ENCODE measurements around the gene KMT2C.
"Not testable (repeated sequence)": the region's sequence is repeated elsewhere in the genome, so short reads cannot be mapped to it uniquely, and the experiment has no call there.

Gene KMT2C

DNA sequence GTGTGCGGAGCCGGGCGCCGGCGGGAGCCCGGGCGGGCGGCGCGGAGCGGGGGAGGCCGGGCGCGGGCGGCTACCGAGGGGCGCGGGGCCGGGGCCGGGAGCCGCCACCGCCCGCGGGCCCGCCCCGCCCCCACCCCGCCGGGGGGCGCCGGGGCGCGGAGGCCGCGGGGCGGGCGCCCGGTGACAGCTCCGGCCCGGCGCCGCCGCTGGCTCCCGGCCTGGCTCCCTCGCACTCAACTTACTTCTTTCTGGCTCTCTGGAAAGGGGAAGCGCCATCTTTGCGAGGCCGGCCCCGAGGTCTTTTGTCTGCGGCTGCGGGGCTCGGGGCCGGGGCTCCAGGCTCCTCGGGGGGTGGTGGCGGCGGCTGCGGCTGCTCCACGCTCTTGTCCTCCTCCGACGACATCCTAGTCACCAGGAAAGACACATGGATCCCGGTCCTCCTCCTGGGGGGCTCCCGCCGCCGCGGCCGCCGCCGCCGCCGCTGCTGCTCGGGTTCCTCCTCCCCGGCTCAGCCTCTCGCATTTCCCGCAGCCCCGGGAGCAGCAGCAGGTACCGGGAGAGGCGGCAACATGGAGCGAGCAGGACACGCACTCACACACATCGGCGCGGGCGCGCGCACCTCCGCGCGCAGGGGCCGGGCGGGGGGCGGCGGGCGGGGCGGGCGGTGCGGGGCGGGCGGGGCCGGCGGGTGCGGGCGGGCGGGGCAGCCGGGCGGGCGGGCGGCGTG, at the start of gene KMT2C:
Gene KMT2C, minus strand, starts transcription at position 620 of the 727 bp plus-strand sequence. Its CDS starts 217 bp downstream, at position 403.
- peak; percentile 37 to 92 (median 52) for DNase-seq
- intact Hi-C loops (cut with DNase I), result loop anchor here (1.0 kb wide), 1 partner anchor 29 kb away; no protein-coding TSS in a partner anchor

DNA sequence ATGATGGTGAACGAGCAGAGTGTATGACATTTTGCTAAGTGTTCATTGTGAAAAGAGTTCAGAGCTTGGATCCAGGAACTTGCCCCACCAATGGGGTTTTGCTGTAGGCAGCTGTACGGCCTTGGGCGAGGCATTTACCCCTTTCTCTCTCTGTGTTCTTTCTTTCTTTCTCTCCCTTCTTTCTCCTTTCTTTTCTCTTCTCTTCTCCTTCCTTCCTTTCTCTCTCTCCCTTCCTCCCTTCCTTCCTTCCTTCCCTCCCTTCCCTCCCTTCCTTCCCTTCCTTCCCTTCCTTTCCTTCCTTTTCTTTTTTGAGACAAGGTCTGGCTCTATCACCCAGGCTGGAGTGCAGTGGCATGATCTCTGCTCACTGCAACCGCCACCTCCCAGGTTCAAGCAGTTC, 45.3 kb upstream of the KMT2C start:
- DNase-seq, result no peak
- intact Hi-C loops (cut with DNase I), result no loop called here

DNA sequence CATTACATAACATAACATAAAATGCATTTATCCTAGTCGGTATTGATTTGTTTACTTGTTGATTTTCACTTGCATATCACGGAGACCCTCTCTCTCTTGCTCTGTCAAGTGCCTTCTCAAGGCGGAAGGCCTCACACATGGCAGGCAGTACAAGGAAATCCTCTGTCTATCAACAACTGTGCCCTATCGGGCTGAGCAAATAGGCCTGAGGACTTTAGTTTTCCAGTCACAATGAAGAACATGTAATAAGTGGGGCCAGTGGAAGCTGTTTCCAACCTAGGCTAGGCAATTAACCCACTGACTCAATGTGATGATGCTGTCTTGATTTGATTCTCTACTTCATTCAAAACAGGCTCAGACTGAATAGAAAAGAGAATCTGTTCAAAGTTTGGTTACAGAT, 44.9 kb upstream of the KMT2C start:
- intact Hi-C loops (cut with DNase I), result no loop called here
- DNase-seq, result no peak

DNA sequence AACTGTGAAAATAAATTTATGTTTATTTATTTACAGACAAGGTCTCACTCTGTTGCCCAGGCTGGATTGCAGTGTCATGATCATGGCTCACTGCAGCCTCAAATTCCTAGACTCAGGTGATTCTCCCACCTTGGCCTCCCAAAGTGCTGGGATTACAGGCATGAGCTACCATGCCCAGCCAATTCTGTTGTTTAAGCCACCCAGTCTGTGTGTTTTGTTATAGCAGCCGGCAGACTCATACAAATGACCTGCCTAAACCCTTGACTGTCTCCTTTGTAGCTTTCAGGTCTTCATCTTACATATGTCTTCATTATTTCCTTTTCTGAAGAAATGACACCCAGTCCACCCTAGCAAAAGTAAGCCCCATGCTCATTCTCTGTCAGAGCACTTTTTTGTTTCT, 43.8 kb upstream of the KMT2C start:
- intact Hi-C loops (cut with DNase I), result no loop called here
- DNase-seq, result no peak

DNA sequence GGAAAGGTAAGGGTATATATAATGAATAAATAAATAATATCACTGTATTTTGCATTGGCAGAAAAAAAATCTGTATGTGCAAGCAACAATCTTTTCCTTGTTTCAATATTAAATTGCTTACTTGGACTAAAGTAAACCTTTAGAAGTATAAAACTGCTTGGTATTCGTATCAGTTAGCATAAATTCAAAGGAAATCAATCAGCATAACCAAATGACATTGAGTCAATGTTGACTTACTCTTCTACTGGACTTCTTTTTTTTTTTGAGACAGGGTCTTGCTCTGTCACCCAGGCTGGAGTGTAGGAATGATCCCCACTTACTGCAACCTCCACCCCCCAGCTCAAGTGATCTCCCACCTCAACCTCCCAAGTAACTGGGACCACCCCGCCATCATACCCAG, 42.3 kb upstream of the KMT2C start:
- intact Hi-C loops (cut with DNase I), result no loop called here
- no peak for DNase-seq

DNA sequence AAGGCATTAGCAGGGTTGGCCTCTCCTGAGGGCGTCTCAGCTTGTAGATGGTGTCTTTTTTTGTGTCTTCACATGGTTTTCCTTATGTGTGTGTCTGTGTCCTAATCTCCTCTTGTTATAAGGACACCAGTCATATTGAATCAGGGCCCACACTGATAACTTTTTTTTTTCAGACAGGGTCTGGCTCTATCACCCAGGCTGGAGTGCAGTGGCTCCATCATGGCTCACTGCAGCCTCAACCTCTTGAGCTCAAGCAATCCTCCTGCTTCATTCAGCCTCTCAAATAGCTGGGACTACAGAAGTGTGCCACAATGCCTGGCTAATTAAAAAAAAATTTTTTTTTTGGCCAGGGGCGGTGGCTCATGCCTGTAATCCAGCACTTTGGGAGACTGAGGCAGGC, 41.3 kb upstream of the KMT2C start:
- no peak for DNase-seq
- intact Hi-C loops (cut with DNase I), result no loop called here

DNA sequence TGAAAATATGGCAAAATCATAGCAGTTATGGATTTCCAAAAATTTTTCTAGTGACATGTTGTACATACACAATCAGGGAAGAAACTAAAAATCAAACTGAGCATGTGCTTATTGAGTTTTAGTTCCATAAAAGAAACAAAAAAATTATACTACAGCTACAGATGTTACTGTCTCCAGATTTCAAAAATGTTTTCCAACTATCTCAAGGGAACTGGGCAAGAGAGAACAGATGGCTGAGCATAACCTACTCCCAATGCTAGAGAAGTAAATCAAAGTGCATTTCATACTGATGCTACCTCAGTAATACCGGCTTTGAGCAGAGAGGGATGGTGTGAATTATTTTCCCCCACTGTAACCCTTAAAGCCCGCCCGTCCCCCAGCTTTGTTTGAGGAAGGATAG, 40.7 kb upstream of the KMT2C start:
- DNase-seq, result no peak
- intact Hi-C loops (cut with DNase I), result no loop called here

DNA sequence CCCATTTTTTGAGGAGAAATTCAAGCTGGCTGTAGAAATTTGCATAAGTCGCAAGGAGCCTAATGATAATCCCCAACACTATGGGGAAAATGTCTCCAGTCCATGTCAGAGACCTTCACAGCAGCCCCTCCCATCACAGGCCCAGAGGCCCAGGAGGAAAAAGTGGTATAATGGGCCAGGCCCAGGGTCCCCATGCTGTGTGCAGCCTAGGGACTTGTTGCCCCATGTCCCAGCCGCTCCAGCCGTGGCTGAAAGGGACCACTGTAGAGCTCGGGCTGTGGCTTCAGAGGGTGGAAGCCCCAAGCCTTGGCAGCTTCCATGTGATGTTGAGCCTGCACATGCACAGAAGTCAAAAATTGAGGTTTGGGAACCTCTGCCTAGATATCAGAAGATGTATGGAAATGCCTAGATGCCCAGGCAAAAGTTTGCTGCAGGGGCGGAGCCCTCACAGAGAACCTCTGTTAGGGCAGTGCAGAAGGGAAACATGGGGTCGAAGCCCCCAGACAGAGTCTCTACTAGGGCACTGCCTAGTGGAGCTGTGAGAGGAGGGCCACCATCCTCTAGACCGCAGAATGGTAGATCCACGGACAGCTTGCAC, 35.3 kb upstream of the KMT2C start:
- DNase-seq; intact Hi-C loops (cut with DNase I): not testable (repeated sequence)

DNA sequence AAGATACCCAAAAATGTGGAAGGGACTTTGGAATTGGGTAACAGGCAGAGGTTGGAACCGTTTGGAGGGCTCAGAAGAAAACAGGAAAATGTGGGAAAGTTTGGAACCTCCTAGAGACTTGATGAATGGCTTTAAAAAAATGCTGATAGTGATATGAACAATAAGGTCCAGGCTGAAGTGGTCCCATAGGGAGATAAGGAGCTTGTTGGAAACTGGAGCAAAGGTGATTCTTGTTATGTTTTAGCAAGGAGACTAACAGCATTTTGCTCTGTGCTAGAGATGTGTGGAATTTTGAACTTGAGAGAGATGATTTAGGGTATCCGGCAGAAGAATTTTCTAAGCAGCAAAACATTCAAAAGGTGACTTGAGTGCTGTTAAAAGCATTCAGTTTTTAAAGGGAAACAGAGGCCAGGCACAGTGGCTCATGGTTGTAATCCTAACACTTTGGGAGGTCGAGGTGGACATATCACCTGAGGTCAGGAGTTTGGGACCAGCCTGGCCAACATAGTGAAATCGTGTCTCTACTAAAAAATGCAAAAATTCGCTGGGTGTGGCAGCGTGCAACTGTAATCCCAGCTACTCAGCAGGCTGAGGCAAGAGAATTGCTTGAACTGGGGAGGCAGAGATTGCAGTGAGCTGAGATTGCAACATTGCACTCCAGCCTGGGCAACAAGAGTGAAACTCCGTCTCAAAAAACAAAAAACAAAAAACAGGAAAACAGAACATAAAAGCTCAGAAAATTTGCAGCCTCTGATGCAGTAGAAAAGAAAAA, 34.6 kb upstream of the KMT2C start:
- DNase-seq; intact Hi-C loops (cut with DNase I): not testable (repeated sequence)

DNA sequence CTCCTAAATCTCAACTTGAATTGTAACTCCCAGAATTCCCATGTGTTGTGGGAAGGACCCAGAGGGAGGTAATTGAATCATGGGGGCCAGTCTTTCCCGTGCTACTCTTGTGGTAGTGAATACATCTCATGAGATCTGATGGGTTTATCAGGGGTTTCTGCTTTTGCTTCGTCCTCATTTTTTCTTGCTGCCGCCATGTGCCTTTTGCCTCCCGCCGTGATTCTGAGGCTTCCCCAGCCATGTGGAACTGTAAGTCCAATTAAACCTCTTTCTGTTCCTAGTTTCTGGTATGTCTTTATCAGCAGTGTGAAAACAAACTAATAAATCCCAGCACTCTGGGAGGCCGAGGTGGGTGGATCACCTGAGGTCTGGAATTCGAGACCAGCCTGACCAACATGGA, 33.8 kb upstream of the KMT2C start:
- intact Hi-C loops (cut with DNase I); DNase-seq: not testable (repeated sequence)

DNA sequence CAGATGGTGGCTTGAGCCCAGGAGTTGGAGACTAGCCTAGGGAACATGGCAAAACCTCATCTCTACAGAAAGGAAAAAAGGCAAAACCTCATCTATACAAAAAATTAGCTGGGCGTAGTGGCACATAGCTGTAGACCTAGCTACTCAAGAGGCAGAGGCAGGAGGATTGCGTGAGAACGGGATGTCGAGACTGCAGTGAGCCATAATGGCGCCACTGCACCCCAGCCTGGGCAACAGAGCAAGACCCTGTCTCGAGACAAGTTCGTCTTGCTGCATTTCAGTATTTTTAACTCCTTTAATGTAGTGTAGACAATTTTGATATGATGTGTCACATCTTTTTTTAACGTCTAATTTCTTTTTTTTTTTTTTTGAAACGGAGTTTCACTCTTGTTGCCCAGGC, 31.4 kb upstream of the KMT2C start:
- DNase-seq, result peak in 1 of 10 donors; percentile 72
- intact Hi-C loops (cut with DNase I), result no loop called here

DNA sequence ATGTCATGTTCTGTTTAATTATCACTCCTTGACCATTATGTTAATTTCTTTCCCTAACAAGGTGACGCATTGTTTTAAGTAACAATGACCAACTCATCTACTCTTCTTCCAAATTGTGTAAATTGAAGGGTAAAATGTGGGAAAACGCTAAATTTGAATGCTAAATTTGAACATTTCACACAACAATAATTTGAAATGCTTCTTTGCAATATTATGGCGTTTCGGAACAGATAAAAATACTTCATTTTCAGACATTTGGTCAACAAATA, 29.2 kb upstream of the KMT2C start:
- no peak for DNase-seq
- intact Hi-C loops (cut with DNase I), result no loop called here

DNA sequence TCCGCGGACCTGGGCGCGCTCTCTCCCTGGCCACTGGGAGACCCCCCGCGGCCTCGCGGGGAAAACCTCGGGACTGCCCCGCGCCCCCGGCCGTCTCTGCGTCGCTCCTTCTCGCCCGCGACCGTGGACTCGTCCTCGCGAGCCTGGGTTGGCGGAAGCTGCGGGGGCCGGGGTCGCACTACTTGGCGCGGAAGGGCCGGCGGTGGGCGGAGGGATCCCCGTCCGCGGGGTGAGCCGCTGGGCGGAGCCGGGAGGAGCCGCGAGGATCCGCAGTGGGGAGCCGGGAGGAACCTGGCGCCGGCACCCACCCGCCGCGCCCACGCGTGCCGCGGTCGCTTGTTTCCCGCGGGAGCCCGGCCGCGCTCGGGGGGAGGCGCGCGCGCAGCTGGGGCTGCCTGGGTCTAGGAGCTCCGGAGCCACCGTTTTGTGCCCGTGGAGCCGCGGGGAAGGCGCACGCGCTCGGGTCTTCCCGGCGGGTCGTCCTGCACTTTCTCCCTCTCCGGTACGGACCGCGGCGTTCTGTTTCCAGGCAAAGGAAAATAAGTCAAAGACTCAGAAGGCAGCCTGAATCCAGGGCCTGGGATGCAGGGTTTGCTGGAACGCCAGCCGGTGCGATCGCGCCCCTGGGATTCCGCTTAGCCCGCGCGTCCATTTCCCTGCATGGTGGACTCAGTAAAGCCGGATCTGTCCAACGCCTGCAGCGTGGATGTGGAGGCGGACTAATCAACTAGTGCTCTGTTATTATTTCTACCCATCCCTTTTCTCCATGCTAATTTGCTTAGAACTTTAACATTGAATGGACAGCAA, 28.7 kb upstream of the KMT2C start:
- peak; percentile 54 to 94 (median 67) for DNase-seq
- intact Hi-C loops (cut with DNase I), result loop anchor here (1.0 to 5.0 kb wide), 4 partner anchors 28 to 293 kb away; partner anchors contain the start of genes ACTR3B, KMT2C and XRCC2

DNA sequence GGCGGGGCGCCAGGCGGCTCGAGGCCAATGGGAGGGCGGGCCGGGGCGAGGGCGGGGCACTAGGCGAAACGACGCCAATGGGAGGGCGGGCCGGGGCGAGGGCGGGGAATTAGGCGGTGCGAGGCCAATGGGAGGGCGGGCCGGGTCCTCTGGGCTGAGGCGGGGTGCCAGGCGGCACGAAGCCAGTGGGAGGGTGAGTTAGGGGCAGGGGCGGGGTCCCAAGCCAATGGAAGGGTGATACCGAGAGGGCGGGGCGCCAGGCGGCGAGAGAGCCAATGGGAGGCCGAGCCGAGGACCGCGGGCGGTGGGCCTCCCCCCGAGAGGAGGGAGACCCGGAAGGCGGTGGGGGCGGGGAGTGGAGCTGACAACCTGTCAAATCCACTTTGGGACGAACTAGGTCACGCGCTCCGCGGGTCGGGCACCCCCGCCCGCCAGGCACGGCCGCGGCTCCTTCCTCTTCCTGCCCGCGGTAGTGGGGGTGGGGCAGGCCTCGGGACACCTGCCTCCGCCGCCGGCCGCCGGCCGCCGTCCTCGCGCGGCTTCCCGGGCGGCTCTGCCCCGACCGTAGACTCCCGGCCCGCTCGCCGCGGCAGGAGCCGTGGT, 28.0 kb upstream of the KMT2C start:
- peak; percentile 100 for DNase-seq
- intact Hi-C loops (cut with DNase I), result loop anchor here (1.0 to 5.0 kb wide), 4 partner anchors 28 to 293 kb away; partner anchors contain the start of genes ACTR3B, KMT2C and XRCC2

DNA sequence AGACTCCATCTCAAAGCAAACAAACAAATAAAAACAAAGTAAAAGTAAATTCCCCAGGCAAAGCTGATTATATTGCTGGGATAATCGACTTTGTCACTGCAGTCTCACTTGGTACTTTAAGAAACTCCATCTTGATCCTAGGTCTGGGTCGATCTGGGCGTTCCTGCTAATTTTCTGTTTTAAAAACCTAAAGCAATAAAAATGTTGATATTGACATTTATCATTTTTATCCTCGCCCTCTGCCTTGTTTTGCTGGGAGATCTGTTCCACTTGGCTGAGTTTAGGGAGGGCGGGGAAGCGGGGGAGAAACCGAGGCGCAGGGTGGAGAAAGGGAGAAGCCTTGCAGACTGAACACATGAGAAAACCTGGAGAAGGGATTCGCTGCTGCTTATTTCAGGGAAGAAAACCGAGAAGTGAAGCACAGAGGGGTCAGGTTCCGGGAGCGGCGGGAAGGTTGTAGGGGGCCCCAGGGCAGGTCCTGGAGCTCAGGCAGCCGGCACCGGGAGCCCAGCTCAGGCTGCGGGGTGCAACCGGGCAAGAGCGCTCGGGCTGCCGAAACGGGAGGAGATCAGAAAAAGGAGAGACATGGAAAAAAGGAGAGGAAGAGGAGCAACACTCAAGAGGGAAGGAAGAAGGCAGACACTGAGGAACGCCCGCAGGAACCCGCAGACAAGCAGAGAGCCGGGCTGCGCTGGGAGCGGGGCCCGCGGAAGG, 27.3 kb upstream of the KMT2C start:
- DNase-seq, result peak in 5 of 10 donors; percentile 22 to 86 (median 40)
- intact Hi-C loops (cut with DNase I), result loop anchor here (5.0 kb wide), 3 partner anchors 126 to 294 kb away; partner anchors contain the start of genes ACTR3B and XRCC2

DNA sequence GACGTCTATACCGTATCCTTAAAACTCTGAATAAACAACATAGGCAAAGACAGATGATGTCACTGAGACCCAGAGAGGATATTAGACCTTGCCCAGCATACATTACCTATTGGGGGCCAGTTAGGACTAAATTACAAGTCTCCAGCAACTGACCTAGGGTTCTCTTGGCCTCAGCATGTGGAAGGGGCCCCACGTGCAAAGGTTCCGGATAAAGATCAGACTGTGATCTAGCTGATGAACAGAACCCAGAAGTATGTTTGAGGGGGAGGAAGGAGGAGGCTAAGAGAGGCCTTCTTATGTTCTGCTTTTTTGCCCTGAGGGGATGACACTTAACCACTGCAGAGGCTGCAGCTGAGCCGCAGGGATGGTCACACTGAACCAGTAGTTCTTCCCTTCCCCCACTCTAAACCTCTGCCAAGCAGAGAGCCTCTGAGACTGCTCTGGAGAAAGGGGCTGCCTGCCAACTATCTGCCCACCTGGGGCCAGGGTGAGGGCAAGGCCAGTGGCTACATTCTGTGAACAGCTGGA, 24.0 kb upstream of the KMT2C start:
- intact Hi-C loops (cut with DNase I), result loop anchor here (5.0 kb wide), 3 partner anchors 122 to 298 kb away; partner anchors contain the start of genes ACTR3B and XRCC2
- DNase-seq, result peak in 1 of 10 donors; percentile 43

DNA sequence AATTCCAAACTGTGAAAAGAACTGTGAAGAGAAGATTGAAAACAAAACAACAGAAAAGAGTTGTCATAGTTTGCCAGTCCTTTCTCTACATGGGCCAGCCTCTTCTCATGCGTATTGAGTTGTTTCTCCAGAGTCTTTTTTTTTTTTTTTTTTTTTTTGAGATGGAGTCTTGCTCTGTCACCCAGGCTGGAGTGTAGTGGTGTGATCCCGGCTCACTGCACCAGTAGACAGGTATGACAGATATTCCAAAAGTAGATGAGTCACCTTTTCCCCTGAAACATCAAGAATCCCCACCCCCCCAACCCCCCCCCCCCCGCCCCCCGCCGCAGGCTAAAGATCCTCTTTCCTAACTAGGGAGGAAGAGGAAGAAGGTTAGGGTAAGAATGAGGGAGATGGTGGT, 15.6 kb upstream of the KMT2C start:
- intact Hi-C loops (cut with DNase I), result no loop called here
- DNase-seq, result no peak

DNA sequence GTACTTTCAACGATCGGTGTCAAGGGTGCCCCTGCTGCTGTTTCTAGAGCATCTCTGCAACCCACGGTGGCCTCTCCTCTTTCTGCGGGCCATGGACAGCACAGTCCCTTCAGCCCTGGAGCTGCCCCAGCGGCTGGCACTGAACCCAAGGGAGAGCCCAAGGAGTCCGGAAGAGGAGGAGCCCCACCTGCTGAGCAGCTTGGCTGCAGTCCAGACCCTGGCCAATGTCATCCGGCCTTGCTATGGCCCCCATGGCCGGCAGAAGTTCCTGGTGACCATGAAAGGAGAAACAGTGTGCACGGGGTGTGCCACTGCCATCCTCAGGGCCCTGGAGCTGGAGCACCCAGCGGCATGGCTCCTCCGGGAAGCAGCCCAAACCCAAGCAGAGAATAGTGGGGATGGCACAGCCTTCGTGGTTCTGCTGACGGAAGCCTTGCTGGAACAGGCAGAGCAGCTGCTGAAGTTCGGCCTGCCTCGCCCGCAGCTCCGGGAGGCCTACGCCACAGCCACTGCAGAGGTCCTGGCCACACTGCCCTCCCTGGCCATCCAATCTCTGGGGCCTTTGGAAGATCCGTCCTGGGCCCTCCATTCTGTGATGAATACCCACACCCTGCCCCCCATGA, 9.7 kb upstream of the KMT2C start:
- DNase-seq; intact Hi-C loops (cut with DNase I): not testable (repeated sequence)

DNA sequence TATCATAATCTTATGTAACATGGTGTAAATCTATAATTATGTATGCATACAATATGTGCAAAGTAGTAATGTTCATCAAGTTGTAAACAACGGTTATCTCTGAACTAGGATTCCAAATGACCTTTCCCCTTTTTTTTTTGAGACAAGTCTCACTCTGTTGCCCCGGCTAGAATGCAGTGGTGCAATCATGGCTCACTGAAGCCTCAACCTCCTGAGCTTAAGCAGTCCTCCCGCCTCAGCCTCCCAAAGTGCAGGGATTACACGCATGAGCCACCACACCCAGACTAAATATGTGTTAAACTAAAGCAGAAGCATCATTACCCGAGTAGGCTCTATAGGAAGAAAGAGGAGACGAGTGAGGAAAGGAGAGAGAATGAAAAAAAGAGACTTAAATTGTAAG, 7.8 kb upstream of the KMT2C start:
- no peak for DNase-seq
- intact Hi-C loops (cut with DNase I), result no loop called here

Data from posterior cingulate gyrus (tissue), 11 donors.